Stimulated activated CD8-positive, alpha-beta memory T cell treated with anti-CD3 and anti-CD28 coated beads, Interleukin-15, amount 100 ng/mL, for 24 hours (primary cell): ENCODE results near the gene C3orf22.

Source experiments
- DNase-seq: peaks from one replicate; pipeline ENCODE4 v3.0.0-alpha.2; 2020; ENCODE audit warnings: low read depth

C3orf22 gene

DNA sequence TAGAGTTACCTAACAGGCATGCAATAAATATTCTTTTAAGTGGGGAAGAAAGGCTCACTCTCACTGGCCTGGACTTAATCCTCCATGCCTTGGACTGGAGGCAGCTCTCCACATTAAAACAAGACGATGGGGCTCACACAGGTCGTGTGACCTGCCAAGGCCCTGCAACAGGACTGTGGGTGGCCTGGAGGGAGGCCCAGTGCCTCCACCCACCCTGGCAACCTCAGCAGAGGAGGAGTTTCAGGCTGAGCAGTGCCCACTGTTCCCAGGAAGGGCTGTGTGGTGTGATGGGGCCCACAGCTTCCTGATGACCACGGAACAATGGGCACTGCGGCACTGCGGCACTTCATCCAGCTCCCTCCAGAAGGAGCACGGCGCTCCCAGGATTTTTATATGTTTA, 46.7 kb downstream of the C3orf22 start:
- DNase-seq: no peak

DNA sequence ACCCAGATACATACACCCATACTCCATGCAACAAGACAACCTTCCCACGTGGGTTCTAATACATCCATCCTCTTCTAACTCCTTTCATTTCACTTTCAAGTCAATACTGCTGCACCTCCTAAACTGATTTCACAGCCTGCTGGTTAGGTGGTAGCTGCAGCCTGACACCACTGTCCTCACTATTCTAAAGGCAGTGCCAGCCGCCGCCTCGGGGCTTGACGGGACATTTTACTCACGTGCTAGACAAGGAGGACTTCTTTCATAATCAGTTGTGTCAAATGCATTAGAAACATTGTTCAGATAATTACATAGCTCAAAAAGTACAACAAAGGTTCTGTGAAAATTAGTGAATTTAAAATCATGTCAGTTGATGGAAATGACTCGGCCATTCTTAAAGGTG, 47.4 kb downstream of the C3orf22 start:
- no peak for DNase-seq

DNA sequence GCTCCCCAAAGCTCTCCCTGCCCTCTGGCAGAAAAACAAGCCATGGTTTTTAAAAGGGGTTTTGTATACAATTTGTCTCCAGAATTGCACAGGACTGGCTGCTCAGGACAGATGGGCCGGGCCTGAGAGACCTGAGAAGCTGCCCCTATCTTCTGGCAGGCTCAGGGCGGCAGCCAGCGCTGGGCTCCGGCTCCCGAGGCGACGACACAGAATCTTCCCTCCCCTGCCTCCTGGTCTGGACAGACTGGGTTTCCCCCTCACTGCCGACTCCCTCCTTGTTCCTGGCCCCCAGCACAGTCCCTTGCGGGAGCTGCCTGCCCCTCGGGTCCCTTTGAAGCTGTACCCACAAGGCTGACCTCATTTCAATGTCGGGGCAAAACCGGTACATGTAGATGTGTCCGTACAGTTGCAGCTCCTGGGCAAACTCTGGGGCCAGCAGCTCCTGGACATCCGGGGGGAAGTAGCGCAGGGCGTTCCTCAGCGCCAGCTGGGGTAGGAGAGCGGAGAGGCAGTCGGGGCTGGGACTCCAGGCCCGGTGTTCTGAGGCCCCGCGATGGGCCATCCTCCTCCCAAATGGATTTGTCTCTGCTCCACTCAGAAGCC, 48.3 kb downstream of the C3orf22 start:
- DNase-seq: no peak

DNA sequence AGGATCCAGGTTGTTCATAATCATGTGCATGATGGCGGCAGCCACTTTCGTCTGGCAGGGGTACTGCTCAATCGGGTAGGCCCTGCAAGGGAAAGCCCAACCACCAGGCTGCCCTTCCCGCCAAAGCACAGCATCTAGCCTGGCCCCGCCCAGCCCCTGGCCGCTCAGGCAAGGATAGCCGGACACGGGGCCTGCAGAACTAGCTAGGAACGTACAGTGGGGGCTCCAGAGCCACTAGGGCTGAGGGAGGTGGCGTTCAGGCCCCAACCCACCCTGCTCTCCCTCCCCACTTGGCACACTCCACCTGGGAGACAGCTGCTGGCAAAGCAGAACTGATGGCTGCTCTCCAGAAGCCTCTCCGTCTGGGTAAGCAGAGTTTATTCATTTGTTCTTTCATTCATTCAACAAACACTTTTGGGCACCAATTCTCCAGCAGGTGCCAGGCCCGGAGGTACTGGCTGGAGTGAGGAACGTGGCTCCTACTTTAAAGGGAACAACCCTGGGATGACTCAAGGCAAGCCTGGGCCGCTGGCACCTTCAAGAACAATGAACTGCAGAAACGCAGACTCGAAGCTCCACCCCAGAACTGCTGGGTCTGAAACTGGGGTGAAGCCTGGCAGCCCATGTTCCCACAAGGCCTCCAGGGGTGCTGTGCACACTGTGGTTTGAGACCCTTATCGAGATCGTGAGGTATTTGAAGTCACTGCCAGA, 49.0 kb downstream of the C3orf22 start:
- no peak for DNase-seq

DNA sequence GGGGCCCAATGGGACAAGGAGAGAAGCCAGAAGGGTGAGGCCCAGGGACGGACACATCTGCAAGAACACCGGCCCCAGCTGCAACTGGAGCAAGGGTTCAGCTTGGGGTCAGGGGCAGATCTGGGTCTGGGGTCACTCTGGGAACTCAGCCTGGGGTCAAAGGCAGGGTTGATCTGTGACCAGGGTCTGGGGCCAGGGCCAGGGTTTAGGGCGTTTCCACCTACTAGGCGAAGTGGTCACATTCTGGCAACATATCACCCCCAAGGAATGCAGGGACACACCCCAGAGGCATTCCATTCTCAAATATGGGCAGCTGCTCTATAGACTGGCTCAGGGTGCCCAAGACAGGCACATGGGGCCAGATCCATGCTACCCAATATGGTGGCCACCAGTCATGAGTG, 50.2 kb downstream of the C3orf22 start:
- no peak for DNase-seq

DNA sequence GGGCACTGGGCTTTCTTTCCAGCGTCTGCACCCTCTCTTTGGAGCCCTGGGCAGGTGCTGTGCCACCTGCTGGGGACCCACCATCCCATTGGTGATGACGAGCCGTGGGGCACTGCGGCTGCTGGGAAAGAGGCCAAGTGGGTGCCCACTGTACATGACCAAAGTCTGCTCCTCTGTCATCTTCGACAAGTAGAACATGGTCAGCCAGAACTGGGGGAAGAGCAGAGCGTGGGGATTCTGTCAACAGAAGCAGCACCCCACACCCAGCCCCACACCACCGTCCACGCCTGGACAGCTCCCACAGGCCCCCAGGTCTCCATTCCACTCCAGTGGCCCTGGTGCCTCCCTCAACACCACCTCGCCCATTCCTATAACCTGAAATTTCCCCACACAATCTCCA, 50.8 kb downstream of the C3orf22 start:
- DNase-seq: no peak

DNA sequence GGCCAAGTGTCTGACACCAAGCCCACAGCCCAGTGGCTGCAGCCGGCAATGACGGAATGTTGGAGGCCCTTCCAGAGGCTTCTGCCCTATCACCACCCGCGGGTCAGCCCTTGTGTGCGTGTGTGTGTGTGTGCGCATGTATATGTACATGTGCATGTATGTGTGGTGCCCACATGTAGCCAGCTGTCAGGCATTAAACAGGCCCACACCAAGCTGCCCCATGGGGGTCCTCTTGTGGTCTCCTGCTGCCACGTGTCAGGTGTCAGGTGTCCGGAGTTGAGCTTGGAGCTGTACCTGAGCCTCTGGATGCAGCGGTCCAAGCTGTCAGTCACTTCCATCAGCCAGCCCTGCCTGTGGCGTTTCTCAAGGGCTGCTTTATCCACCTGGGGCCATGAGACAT, 55.0 kb downstream of the C3orf22 start:
- DNase-seq: no peak

DNA sequence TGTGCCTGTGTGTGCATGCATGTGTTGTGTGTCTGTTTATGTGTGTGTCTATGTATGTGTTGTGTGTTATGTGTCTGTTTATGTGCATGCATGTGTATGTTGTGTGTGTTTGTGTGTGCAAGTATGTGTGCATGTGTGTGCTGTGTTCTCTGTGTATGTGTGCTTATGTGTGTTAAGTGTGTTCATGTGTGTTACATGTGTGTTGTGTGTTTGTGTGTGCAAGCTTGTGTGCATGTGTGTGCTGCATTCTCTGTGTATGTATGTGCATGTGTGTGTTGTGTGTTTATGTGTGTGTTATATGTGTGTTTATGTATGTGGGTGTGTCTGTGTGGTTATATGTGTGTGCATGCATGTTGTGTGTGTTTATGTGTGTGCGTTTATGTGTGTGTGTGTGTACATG, 56.1 kb downstream of the C3orf22 start:
- no peak for DNase-seq

DNA sequence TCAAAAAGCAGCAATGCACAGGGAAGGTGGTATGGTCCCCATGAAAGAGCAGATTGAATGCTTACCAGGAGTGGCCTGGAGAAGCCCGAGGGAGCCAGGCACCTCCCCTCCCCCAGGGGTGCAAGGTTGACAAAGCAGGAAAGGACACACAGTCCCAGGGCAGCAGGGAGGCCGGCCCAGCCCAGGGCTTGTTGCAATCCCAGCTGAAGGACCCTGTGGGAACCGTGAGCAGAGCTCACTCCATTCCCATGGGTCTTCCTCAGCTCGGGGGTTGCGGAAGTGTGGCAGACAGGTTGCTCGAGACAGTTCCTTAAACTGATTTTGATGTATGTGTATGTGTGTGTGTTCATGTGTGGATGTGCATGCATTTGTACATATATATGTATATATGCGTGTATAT, 57.0 kb downstream of the C3orf22 start:
- DNase-seq: no peak

DNA sequence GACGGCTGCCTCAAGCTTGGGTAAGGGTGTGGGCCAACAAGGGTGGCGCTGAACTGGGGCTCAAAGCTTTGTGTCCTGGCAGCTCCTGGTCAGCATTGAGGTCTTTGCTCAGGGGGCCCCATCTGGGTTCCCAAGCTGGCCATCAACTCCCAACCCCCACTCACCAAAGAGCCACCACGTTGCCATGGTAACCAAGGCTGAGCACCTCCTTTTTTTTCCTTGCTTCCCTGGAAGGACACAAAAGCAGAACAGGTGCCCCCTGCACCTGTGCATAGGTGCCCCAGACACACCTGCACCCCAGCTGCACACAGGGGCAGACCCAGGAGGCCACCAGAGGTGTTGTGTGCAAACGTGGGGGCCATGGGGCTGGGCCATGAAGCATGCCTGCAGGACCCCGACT, 57.7 kb downstream of the C3orf22 start:
- DNase-seq: no peak

DNA sequence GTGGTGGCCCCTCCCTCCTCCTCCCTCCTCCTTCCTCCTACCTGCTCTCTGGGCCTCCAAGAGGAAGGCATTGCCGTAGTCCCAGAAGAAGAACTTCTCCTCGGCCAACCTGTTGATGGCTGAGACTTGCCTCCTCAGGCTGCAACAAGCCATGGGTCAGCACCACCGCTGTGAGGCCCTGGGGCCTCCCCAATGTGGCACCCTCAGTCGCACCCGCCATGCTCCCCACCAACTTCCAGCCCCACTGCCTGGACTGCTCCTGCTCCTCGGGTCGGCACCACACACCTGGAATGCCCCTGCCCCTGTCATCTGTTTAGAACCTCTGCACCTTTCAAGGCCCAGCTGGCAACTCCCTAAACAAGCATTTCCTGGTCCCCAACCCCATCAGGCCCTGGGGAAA, 58.7 kb downstream of the C3orf22 start:
- DNase-seq: no peak
